Tibial artery (tissue), 4 donors: Measurements from ENCODE around the gene KEL.
"Not testable (repeated sequence)": the region's sequence is repeated elsewhere in the genome, so short reads cannot be mapped to it uniquely, and the experiment has no call there.

Experiments used
- DNase-seq, 2 donors: peaks; one replicate each; pipeline ENCODE4 v3.0.0-alpha.2; 2019
- H3K27ac ChIP-seq, 2 donors: fragments of 200-600 bp; sonication (generic) in 1 of 2; 1 replicate in 1 of 2; 2 replicates in 1 of 2; pipeline ENCODE4 v1.5.1; 2018 to 2019; ENCODE audit warnings: mild to moderate bottlenecking in 1 of 2
- H3K27me3 ChIP-seq, 2 donors: fragments of 200-600 bp; sonication (generic) in 1 of 2; one replicate each; pipeline versions ENCODE4 v1.5.1 to v1.6.0; 2016 to 2019
- H3K36me3 ChIP-seq, 3 donors: fragments of 200-600 bp; sonication (generic) in 2 of 3; one replicate each; pipeline ENCODE4 v1.5.1; 2016 to 2019; ENCODE audit warnings: mild to moderate bottlenecking in 2 of 3
- H3K4me1 ChIP-seq, 4 donors: fragments of 200-600 bp; sonication (generic) in 2 of 4; 1 replicate in 3 of 4; 2 replicates in 1 of 4; pipeline ENCODE4 v1.5.1; 2016 to 2019
- H3K4me3 ChIP-seq, 2 donors: fragments of 200-600 bp; sonication (generic) in 1 of 2; 1 replicate in 1 of 2; 2 replicates in 1 of 2; pipeline ENCODE4 v1.5.1; 2018 to 2019; ENCODE audit warnings: mild to moderate bottlenecking in 2 of 2
- H3K9me3 ChIP-seq, 3 donors: fragments of 200-600 bp; sonication (generic) in 1 of 3; one replicate each; pipeline ENCODE4 v1.5.1; 2016 to 2019
- intact Hi-C: fragments of 100-400 bp; cut with DNase I; formaldehyde crosslinking; loops from one replicate; pipeline ENCODE4 v1.15.0; 2023; ENCODE audit warnings: low total_unique reads
- TF ChIP-seq, protein P1 (sequence below), 2 experiments: fragments of 200-600 bp in 1 of 2; fragments of 450-650 bp in 1 of 2; IDR thresholded peaks; one replicate each; pipeline ENCODE4 v1.5.1; 2017 to 2019; ENCODE audit warnings: antibody characterized with exemption in 2 of 2, mild to moderate bottlenecking in 1 of 2, moderate library complexity in 1 of 2

Gene KEL

DNA sequence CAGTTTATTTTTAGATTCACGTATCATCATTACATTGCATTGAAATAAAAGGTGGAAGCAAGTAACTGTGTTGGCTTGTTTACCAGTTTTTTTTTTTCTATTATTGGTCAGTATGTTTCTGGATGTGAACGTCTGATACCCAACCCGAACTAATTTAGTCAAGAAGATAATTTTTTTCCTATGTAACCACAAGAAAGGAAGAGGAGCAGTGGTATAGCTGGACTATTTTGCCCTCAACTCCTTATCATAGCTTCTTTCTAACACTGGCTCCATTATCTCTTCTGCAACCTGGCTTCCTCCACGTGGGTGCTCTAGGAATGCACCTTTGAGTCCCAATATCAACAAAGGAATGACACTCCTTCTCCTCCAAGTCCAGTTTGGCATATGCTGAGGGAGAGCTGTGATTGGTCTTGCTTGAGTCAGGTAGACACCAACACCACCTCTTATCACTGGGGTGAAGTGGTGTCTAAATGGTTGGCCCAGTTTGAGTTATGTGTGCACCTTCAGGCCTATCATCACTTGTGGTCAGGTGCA, 35.4 kb upstream of the KEL start:
- Histone ChIP-seq H3K27ac (no peak overlapping the region), H3K4me3 (no peak overlapping the region), H3K4me1 (no peaks in the 10 kb centered on the region), H3K27me3 (no peaks in the 10 kb centered on the region), H3K9me3 (no peaks in the 10 kb centered on the region), H3K36me3 (no peaks in the 10 kb centered on the region)
- TF ChIP-seq, protein P1, sequence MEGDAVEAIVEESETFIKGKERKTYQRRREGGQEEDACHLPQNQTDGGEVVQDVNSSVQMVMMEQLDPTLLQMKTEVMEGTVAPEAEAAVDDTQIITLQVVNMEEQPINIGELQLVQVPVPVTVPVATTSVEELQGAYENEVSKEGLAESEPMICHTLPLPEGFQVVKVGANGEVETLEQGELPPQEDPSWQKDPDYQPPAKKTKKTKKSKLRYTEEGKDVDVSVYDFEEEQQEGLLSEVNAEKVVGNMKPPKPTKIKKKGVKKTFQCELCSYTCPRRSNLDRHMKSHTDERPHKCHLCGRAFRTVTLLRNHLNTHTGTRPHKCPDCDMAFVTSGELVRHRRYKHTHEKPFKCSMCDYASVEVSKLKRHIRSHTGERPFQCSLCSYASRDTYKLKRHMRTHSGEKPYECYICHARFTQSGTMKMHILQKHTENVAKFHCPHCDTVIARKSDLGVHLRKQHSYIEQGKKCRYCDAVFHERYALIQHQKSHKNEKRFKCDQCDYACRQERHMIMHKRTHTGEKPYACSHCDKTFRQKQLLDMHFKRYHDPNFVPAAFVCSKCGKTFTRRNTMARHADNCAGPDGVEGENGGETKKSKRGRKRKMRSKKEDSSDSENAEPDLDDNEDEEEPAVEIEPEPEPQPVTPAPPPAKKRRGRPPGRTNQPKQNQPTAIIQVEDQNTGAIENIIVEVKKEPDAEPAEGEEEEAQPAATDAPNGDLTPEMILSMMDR (IDR thresholded peaks at IDR 0.05): no peak
- DNase-seq: no peak
- intact Hi-C loops: no loop called here

DNA sequence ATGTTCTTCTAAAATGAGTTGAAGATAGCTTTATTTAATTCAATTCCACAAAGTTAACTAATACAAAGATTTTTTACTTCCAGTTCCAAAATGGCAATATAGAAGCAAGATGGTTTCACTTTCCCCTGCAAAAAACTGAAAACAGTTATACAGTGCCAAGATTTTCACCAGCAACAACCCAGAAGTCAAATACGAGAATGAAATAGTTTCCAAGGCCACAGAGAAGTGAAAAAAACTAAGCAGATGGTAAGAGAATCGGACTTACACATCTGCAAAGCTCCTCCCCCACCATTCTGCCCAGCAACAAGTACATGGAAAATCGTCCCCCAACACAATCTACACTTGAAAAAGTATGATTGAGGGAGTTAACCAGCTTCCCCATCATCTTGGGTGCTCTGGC, 30.3 kb upstream of the KEL start:
- TF ChIP-seq, protein P1 (IDR thresholded peaks at IDR 0.05): no peak
- Histone ChIP-seq H3K4me3 (no peak overlapping the region), H3K9me3 (no peaks in the 10 kb centered on the region), H3K27ac (no peak overlapping the region), H3K4me1 (no peaks in the 10 kb centered on the region), H3K27me3 (peaks cover 0 to 3% of the 10 kb centered on the region in 2 donors), H3K36me3 (no peaks in the 10 kb centered on the region)
- intact Hi-C loops: no loop called here
- DNase-seq: no peak

DNA sequence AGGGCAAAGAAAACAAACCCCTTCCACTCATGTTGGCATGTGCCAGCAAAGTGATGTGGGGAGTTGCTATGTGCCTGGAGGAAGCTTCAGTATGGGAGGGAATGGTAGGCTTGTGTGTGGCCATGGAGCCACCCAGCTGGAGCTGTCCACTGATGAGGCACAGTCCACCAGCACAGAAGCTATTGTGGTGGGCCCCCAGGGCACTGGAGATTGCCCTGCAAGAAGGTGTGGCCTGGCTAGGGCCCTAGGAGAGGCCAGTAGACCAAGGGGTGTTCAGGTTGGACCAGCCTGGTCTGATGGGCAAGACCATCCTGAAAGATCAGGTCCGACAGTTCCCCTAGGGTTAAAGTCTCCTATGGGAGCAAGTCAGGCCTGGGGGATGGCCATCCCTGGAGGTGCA, 22.1 kb upstream of the KEL start:
- TF ChIP-seq, protein P1 (IDR thresholded peaks at IDR 0.05): no peak
- Histone ChIP-seq H3K27me3 (peaks cover 0 to 6% of the 10 kb centered on the region in 2 donors), H3K36me3 (no peaks in the 10 kb centered on the region)

DNA sequence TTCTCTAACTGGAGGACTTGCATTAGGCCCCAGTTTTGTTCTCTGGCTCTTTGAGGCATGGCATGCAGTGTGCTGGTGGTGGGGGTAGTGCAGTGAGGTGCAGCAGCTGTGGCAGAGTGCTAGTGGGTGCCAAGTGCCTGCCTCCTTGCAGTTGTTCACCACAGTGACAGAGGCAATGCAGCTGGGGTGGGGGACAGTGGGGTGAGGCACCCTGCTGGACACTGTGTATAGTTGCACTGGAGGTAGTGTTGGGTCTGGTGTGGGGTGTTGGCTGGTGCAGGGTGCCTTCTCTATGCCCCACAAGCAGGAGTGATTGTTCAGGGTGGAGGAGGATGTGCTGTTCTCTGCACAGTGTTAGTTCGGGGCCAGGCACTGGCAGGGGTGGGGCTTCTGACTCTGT, 21.7 kb upstream of the KEL start:
- TF ChIP-seq, protein P1 (IDR thresholded peaks at IDR 0.05): no peak

More for the DNA sequence above, 22.1 kb upstream of the KEL start:
- Histone ChIP-seq H3K4me1 (no peaks in the 10 kb centered on the region), H3K4me3 (no peak overlapping the region), H3K27ac (no peak overlapping the region), H3K9me3 (no peaks in the 10 kb centered on the region)
- intact Hi-C loops: no loop called here
- no peak for DNase-seq

DNA sequence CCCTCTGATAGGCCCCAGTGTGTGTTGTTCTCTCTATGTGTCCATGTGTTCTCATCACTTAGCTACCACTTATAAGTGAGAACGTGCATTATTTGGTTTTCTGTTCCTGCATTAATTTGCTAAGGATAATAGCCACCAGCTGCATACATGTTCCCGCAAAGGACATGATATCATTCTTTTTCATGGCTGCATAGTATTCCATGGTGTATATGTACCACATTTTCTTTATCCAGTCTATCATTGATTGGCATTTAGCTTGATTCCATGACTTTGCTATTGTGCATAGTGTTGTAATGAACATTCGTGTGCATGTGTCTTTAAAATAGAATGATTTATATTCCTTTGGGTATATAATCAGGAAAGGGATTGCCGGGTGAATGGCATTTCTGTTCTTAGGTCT, 16.2 kb upstream of the KEL start:
- DNase-seq, H3K36me3 ChIP-seq, H3K27ac ChIP-seq, H3K27me3 ChIP-seq, H3K9me3 ChIP-seq, H3K4me1 ChIP-seq, intact Hi-C loops, H3K4me3 ChIP-seq: not testable (repeated sequence)

More for the DNA sequence above, 21.7 kb upstream of the KEL start:
- Histone ChIP-seq H3K4me3 (no peak overlapping the region), H3K27me3 (peaks cover 0 to 6% of the 10 kb centered on the region in 2 donors), H3K36me3 (no peaks in the 10 kb centered on the region), H3K4me1 (no peaks in the 10 kb centered on the region), H3K9me3 (no peaks in the 10 kb centered on the region), H3K27ac (no peak overlapping the region)
- intact Hi-C loops: no loop called here
- DNase-seq: no peak

DNA sequence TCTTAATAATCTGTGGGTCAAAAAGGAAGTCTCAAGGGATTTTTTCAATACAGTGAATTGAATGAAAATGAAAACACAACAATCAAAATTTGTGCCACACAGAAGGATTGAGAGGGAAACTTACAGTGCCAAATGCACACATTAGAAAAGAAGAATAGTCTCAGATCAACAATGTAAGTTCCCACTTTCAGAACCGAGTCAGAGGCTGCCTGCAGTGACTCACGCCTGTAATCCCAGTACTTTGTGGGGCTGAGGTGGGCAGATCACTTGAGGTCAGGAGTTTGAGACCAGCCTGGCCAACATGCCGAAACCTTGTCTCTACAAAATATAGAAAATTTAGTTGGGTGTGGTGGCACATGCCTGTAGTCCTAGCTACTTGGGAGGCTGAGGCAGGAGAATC, 12.5 kb upstream of the KEL start:
- Histone ChIP-seq H3K27me3 (no peaks in the 10 kb centered on the region), H3K4me1 (no peaks in the 10 kb centered on the region), H3K4me3 (no peak overlapping the region), H3K36me3 (no peaks in the 10 kb centered on the region), H3K9me3 (no peaks in the 10 kb centered on the region), H3K27ac (no peak overlapping the region)
- intact Hi-C loops: no loop called here
- DNase-seq: no peak
- TF ChIP-seq, protein P1 (IDR thresholded peaks at IDR 0.05): no peak
